CD4-positive, alpha-beta T cell treated with Interleukin-2 at 100 ng/mL for 4 hours (primary cell): ENCODE measurements around the gene CMTM1.

Source experiments
- DNase-seq: peaks from one replicate; pipeline ENCODE4 v3.0.0-alpha.2; 2020; ENCODE audit warnings: low spot score

CMTM1 gene, protein sequence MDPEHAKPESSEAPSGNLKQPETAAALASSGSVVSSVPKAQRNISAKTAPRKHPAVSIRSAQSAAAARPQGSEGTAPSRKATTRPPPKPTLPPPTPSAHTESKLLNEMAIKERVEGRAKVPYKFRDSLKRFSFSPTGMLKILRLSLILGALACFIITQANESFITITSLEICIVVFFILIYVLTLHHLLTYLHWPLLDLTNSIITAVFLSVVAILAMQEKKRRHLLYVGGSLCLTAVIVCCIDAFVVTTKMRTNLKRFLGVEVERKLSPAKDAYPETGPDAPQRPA

DNA sequence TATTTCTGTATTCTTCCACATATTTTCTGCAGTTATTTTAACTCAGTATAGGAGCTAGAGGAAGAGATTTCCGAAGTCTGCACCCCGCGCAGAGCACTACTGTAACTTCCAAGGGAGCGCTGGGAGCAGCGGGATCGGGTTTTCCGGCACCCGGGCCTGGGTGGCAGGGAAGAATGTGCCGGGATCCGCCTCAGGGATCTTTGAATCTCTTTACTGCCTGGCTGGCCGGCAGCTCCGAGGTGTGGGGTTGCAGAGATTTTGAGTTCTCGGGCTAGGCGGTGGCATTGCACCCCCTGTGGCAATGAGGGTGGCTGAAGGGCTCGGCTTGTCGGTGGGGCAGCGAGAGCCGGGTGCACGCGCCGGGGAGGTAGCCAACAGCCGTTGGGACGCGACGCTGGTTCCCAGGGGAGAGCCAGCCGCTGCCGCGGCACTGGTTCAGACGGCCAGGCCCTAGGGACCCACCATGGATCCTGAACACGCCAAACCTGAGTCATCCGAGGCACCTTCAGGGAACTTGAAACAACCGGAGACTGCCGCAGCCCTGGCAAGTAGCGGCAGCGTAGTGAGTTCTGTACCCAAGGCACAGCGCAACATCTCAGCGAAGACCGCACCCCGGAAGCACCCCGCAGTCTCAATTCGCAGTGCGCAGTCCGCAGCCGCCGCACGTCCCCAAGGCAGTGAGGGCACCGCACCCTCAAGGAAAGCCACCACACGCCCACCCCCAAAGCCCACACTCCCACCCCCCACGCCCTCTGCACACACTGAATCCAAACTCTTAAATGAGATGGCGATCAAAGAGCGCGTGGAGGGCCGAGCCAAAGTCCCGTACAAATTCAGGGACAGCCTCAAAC is at the start of gene CMTM1:
TSS of gene CMTM1 (plus strand) at position 389 of the 851 bp plus-strand sequence. CDS start at position 464, 75 bp downstream.
- DNase-seq: no peak

DNA sequence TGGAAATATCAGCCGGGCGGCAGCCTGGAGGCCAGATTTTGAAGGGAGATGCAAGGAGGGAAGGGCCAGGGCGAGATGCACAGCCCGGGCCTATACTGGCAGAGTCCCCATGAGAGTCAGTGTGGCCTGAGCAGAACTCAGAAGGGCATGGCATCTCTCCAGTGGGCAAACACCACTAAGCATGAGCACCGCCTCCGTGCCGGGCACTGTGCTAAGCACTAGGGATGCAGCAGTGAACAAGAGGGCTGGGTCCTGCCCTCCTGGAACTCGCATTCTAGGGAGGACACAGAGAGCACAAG is 49.8 kb upstream of the CMTM1 start:
- no peak for DNase-seq

DNA sequence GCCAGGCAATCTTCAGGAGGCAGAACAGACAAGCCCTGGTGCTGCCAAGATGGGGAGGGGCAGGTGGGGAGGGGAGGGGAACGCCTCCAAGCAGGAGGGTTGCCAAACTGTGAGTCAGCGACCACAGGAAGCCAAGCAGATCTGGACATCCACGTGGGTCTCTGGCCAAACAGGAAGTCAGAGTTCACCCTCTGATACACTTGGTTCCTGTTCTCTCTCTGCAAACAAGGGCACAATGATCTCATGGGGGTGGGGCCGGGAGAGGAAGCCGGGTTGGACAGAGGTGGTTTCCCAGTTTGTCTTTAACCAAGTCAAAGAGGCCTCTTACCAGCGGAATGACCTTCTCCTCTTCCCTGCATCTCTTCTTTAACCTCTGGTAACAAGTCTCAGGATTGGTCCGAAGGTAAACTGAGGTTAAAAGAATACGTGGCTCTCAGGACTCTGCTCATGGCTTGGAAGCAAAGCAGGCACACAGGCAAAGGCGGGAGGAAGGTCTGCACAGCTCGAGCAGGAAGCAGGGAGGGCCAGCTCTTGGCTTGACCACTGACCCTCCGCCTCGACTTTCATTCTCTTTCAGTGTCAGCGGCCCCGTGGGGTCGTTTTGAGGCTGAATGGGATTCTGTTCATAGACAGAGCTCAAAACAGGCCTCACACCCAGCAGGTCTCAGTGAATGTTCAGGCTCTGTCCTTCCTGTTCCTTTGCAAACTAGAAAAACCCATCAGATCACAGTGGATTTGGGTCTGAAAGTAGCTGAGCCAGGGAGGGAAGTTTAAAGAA is 49.2 kb upstream of the CMTM1 start:
- peak; percentile 91 for DNase-seq

DNA sequence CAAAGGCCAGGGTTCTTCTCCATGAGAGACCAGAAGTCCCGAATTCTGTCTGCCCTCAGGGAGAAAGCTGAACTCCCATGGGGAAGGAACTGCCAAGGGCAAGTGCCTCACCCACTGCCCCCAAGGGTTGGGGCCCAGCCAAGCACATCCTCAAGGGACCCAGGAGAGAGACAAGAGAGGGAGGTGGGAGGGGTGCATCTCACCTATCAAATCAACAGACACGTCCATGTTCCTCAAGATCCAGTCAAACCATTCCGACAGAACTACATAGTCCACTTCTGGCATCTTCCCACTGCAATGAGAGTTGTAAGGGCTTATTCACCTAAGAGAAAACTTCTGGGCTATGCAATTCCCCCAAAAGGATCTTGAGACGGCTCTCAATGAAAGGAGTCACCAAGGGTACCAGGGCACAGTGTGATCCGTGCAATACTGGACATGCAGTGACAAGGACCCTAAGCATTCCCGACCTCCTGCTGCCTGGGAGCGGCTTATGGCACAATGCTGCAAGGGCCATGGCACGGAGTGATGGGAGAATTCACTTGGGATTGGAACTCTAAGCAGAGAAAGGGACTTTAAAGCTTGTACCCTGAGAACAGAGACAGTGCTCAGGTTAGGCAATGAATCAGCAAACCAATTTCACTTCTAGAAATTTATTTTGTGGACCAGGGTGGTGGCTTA is 48.5 kb upstream of the CMTM1 start:
- no peak for DNase-seq

DNA sequence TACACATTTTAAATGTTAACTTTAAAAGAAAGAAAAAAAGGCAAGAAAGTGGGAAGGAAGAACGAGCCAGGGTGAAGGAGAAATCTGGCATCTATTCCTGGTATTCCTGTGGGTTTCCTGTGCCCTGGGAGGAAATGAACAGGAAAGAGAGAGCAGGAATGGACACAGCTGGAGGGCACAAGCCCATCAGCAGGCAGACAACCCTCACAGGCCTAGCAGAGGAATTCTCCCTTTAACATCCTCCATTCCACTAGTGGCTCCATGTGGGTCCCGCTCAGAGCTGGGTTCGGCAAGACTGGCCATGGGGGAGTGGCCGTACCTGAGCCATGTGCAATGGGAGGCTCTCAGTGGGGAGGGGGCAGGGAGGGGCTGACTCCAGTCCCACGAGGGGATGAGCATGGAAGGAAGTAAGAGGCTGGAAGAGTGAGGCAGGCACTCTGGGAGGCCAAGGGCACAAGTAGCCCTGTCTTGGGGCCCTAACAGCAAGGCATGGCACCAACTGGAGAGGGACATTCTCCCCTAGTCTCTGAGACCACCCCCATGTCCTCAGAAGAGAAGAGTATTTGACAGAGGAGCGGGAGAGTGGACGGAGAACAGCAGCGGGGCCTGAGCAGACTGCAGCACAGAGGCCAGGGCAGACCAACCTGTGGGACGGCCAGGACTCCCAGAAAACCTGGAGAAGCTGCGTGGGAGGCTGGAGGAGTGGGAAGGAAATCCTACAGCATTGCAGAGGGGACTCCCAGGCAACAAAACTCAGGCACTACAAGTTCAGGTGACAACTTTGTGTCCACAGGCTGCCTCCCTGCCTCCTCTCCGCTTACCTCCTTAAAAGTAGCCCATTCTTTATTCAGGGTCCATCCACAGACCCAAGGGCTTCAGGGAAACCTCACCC is 46.5 kb upstream of the CMTM1 start:
- no peak for DNase-seq

DNA sequence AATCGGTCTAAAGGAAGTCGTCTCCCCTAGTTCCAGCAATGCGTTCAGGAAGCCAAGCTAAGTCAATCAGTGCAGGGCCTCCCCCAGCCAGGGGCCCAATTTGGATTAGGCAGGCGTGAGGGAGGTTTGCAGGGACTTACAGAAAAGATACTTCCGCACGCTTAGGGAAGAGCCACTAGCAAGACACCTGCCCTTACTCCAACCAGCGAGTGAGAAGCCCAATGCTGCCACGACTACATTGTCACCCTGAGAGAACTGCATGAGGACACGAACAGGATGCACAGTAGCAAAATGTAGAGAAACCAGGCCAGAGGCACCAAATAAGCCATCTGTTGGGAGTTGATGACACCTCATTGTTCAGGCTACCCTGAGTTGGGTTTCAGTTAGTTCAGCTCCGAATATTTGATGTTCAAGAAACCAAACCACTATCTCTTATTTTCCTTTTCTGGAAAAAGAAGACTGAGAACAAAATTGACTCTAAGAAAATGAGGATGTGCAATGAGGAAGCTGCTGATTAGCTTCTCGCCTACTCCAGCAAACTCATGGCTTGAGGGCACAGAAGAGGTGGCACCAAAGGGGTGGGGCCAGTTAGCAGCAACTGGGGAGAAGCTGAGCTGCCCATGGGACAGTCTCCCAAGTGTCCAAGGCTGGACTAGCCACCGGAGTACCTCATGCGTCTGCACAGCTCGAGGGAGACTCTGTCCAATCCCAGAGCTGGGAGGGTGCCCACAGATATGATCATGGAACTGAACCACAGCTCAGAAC is 45.7 kb upstream of the CMTM1 start:
- DNase-seq: no peak

DNA sequence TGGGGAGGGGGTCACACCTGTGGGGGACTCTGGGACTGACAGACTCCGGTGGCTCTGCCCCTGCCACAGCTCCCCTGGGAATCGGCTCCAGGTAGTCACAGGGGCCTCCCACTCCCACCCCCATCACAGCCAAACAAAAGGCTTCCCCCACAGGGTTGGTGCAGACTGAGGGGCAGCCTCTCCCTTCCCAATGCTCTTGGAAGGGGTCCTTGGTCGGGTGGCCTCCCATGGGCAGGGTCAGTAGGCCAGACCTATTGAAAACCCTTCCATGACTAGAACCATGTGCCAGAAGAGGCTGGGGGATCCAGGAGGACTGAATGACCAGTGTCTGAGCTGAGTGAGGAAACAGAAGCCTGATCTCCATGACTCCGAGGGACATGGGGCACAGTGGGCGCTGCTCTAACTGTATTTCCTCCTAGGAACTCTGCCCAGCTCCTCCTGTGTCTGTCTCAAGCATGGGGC is 45.0 kb upstream of the CMTM1 start:
- no peak for DNase-seq

DNA sequence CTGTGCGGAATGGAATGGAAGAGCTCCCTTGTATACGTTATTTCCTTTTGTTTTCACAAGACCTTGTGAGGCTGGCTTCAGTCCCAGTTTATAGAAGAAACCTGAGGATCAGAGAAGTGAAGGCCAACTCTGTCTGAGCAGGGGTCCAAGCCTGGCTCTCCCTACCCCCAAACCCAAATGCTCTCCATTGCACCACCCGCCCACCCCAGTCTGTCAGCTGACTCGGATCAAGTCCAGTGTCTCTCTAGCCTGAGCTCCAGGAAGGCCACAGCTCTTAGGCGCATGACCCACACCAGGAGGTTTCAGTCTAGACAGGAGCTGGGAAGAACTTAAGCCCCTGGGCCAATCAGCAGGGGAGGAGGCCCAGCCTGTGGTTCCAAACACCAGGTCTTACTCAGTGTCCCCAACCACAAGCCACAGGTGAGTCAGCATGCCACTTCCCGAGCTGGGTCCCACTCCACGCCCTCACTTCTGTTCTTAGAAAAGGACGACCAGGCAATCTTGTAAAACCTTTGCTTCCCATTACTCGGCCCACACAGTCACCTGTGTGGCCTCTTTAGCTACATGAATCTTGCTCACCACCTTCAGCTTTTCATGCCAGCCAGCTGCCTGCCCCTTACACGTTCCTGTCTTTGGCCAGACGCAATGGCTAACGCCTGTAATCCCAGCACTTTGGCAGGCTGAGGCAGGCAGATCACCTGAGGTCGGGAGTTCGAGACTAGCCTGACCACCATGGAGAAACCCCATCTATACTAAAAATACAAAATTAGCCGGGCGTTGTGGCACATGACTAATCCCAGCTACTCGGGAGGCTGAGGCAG is 44.1 kb upstream of the CMTM1 start:
- peak; percentile 95 for DNase-seq

DNA sequence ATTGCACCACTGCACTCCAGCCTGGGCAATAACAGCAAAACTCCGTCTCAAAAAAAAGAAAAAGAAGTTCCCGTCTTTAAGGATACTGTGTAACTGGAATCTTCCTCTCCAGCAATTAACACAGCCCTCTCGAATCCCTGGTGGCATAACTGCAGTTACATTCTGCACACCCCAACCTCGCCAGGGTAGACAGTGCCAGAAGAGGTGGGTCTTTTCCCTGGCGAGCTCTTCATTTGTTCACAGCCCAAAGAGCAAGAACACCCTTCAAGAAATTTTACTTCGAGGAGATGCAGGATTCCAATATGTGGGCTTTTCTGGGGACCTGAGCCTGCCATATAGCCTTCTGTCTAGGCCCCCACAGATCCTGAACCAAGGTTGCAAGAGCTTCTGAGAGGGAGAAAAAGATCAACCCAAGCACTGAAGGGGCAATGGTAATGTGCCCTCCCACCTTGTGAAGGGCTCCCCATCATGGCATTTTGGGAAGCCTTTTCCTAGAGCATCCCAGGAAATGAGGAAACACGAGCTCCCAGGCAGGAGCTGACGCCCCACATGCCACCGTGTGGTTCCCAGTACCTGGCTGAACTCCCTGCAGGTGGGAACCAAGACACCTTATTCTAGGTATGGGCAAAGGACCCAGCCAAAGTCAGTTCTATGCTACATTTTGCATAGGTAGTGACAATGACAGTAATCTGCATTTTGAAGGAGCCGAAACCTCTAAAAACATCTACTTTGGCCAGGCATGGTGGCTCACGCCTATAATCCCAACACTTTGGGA is 43.2 kb upstream of the CMTM1 start:
- no peak for DNase-seq

DNA sequence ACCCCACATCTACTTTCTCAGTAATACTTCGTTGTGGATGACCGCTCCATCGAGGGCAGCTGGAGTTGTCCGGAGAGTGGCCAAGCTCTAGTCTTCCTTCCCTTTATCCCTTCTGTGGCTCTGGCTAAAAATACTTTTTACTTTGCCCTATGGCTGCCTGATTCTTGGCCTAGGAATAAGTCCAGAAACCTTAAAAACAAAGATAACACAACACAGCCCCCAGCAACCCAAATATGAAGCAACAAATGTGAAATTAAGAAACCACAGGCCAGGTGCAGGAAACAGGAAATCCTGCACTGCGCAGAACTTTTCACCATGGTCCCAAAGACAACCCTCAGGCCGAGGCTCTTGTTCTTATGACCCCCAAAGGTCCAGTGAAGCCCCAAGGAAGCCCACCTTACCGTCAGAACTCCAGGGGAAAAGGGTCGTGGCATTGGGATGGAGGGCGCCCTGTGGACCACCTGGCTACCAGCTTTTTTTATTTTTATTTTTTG is 42.3 kb upstream of the CMTM1 start:
- DNase-seq: peak; percentile 66

DNA sequence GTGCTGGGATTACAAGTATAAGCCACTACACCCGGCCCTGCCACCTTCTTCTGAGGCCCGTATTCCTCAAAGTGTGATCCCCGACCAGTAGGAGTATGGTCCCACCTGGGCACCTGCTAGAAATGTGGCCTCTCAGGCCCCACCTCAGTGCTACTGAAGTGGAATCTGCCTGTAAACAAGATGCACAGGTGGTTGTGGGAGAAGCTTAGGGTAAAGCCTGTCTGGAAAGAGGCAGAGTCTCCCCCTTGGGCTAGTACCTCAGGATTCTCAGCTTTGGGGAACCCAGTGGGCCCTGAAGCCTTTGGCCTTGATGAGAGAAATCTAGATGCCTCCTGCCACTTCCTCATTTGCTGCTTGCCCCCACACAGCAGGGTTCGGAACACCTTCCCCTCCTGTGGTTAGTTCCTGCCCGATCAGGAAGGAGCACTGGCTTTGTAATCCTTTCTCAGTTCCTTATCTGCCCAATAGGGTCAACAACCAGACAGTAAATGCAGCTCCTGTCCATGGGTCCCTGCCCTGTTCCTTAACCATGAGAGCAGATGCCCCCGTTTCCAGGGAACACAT is 41.6 kb upstream of the CMTM1 start:
- DNase-seq: peak; percentile 37

DNA sequence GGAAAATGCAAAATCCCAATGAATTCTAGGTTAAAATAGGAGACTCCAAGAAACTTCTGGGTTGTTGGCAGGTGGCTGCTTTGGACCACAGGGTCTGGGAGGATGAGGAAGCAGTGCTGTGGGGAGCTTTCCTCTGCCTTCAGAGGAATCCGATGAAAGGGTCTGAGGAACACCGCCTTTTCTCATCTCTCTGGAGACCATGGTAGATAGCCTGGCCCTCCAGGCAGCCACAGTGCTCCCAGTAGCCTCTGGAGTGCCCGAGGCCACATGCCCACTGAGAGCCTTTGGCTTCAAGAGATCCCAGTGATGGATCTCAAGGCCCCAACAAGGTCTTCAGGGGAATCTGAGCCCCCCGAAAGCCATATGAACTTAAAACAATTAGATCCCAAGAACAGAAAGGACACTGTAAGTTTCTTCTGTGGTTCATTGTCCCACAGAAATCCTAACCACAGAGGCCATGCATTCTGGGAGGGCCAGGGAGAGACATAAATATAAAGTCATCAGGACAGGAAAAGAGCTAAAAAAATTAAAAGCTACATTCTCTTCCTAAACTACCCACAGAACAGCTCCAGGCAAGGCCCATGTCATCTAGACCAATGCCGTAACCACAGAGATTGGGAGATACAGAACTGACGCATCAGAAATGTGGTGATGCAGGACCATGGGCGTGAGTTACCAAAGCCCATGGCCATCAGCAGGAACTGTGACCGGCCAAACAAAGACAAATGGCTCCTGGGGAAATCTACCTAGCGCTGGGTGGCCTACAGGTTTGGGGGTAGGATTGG is 40.7 kb upstream of the CMTM1 start:
- DNase-seq: no peak

DNA sequence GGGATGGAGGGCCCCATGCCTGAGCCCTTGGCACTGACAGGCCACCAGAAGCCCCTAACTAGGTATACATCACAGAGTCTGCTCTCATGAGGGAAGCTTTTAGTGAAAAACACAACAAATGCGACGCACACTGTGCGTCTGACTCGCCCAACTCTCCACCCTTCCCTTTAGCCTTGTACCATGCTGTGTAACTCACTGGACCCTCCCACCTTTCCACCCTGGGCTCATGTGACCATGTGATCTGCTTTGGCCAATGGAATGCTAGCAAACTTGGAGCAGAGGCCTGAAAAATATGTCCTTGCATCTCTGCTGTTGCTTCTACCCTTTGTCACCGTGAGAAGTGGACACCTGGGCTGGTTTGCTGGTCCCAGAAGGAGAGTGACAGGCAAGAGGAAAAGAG is 37.9 kb upstream of the CMTM1 start:
- DNase-seq: no peak

DNA sequence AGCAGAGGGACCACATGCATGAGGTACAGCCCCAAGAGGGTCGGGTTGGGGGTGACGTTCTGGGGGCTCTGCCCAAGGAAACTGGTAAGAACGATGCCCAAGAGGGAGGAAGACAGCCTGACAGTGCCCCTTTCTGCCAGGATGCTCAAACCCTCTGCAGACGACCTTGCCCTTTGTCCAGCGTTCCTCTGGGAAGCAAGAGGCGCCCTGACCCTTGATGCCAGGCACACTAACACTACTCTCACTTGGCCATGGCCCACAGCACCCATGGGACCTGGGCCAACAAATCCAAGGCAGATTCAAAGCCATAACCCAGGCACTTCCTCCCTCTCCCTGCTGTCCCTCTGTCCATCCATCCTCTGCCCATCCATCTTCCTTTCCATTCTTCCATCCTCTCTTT is 36.8 kb upstream of the CMTM1 start:
- DNase-seq: no peak

DNA sequence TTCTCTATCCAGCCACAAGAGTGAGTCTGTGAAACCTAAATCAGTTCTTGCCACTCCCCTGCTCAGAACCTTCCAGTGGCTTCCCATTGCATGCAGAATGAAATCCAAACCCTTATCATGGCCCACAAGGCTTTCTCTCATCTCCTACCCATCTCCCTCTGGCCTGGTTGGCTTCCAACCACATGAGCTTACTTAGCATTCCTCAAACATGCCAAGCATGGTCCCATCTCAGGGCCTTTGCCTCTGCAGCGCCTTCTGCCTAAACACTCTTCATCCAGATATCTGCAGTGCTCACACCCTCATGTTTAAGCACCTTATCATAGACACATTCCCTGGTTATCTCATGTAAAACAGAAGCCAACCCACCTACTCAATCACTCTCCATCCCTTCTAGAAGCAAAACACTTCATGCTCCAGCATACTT is 31.9 kb upstream of the CMTM1 start:
- no peak for DNase-seq

DNA sequence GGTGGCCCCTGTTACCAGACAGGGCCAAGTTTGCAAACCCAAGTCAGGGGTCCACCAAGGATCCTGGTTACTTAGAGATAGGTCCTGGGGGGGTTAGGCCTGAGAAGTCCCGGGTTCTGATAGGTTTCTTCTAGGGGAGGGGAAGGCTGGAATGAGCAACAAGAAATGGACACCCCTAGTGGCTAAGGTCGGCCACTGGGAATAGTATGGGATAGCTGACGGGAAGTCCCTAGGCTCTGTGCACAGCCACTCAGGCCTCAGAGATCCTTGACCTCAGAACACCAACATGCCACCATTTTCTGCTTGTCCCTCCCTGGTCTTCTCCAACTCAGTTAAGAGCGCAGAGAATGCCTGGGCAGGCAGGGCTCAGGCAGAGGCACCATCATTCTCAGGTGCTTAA is 29.7 kb upstream of the CMTM1 start:
- no peak for DNase-seq

DNA sequence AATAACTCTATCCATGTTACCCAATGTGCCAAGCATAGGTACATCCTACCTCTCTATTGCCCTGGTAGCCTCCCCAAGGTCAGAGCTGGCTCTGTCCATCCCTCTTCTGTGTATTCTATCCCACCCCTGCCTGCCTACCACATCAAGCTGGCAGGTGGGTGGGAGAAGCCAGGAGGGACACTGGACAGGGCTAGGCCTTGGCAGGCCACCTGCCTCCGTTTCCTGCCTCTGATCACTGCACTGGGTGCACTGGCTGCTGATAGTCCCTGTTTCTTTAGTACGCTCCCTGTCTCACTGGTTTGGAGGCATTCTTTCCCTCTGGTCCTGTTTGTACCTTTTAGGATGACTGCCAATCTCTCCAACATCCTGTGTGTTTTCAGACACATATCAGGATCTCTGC is 29.0 kb upstream of the CMTM1 start:
- no peak for DNase-seq
